Myocyte (in vitro differentiated cells): ENCODE data around the gene RHNO1. TPM values are rescaled to one million over a fixed set of nuclear protein-coding genes. Genes with fewer than 3 reads are reported as not detected.

Source experiments
- DNase-seq: peaks from one replicate; pipeline ENCODE4 v3.0.0-alpha.2; 2012; ENCODE audit warnings: low read depth
- polyA plus RNA-seq: library from polyadenylated mRNA; unstranded; fragments of >200 nt; gene quantifications from one replicate; pipeline ENCODE4 v1.2.1, GENCODE V29; 2012; ENCODE audit warnings: missing spikeins
- total RNA-seq: library from RNA; depleted of rRNA; stranded (reverse); fragments of >200 nt; gene quantifications from 2 replicates; pipeline ENCODE4 v1.2.3, GENCODE V29; 2014

Gene RHNO1, protein sequence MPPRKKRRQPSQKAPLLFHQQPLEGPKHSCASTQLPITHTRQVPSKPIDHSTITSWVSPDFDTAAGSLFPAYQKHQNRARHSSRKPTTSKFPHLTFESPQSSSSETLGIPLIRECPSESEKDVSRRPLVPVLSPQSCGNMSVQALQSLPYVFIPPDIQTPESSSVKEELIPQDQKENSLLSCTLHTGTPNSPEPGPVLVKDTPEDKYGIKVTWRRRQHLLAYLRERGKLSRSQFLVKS
- total RNA-seq: 23.2 and 24.3 TPM in 2 replicates
- polyA plus RNA-seq: 23.0 TPM

GRCh38 chr12:2877047-2877952 lies at the start of gene RHNO1, which contains the start of gene FOXM1:
Gene RHNO1 (plus strand): TSS chr12:2877223. CDS start chr12:2885367, 8,144 bp downstream.
Gene FOXM1 (minus strand): TSS chr12:2877174. CDS start chr12:2874478, 2,696 bp downstream.
- peak; percentile 92 for DNase-seq

- DNase-seq: no peak
These were observed 47.7 kb upstream of the RHNO1 start for GRCh38 chr12:2829275-2829674.

GRCh38 chr12:2832550-2833127 lies 44.4 kb upstream of the RHNO1 start:
- DNase-seq: no peak

GRCh38 chr12:2833327-2833726 lies 43.7 kb upstream of the RHNO1 start:
- no peak for DNase-seq

DNA sequence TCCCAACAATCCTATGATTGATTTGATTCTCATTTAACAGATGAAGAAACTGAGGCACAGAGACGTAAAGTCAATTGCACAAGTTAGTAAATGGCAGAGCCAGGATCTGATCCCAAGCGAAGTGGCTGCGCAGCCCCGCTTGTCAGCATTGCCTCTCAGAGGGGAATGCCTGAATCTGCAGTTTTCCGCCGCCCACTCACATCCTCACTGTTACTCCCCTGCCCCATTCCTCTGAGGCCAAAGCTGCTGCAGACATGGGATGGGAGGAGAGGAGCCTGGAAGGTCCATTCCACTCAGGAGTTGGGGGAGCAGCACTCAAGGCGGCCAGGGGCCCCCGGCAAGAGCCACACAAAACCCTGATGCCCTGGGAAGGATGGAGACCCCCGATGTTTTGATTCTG lies 43.2 kb upstream of the RHNO1 start:
- no peak for DNase-seq

GRCh38 chr12:2834581-2835491 lies 42.2 kb upstream of the RHNO1 start, which contains the start of gene NRIP2:
Gene NRIP2 (minus strand): TSS chr12:2835035. CDS start chr12:2834983, 52 bp downstream.
- peak; percentile 84 for DNase-seq

- DNase-seq: no peak
These were observed 41.2 kb upstream of the RHNO1 start for GRCh38 chr12:2835691-2836403.

GRCh38 chr12:2836574-2836973 lies 40.4 kb upstream of the RHNO1 start:
- no peak for DNase-seq

DNA sequence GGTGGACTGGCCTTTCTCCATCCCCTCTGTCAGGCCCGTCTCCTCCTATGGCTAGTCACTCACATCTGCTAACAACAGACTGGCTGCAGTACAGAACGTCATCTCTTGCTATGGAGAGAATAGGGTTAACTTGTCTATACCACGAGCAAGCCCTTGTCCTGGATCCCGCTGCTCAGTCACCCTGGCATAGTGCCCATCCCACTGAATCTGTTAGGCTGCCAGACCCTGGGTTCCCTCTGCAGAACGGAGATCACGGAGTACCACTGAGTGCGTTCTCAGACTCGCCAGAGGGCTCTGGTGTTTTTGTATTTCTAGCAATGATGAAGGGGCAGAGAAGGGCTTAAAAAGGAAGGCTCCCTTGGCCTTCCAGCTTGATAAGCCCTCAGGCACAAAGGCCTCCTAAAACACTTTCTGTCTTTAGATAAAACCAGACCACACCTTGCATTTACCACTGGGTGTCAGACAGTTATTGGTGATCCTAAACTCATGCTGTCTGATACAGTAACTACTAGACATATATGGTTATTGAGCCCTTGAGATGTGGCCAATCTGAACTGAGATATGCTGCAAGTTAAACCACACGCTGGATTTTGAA lies 35.9 kb upstream of the RHNO1 start:
- DNase-seq: no peak

GRCh38 chr12:2842948-2843347 lies 34.1 kb upstream of the RHNO1 start:
- DNase-seq: no peak

DNA sequence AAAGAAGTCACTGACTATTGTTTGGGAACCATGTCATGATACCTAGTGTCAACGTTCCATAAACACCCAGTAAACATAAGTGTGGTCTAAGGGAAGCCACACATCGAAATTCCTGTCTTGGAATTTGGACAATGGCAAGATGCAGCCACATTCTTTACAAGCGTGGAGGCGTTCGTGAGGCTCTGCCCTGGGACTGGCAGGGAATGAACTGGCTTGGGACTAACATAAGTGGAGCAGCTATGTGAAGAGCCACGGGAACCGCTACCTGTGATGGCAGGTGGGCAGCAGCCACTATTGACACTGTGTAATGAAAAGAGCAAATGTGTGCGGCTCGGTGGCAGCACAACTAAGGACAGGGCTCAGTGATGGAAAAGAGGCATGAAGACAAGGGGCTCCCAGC lies 32.2 kb upstream of the RHNO1 start:
- peak; percentile 29 for DNase-seq

- DNase-seq: no peak
These were observed 31.7 kb upstream of the RHNO1 start for GRCh38 chr12:2845280-2845679.

DNA sequence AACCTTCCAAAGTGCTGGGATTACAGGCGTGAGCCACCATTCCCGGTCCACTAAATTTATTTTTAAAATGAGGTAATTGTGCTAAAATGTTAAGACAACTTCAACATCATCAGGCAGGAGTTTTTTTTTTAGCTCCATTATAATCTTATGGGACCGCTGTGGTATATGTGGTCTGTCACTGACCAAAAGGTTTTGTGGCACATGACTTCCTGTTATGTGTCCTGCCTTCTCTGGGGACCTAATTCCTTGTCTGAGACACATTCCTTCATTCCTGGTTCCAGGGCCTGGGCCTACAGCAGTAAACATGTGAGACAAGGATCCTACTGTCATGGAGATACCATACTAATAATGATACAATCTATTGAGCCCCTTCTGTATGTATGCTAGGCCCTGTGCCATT lies 25.1 kb upstream of the RHNO1 start:
- DNase-seq: peak; percentile 67

- peak; percentile 71 for DNase-seq
These were observed 23.4 kb upstream of the RHNO1 start for GRCh38 chr12:2853626-2854025.

- no peak for DNase-seq
These were observed 22.2 kb upstream of the RHNO1 start for GRCh38 chr12:2854669-2855453.

DNA sequence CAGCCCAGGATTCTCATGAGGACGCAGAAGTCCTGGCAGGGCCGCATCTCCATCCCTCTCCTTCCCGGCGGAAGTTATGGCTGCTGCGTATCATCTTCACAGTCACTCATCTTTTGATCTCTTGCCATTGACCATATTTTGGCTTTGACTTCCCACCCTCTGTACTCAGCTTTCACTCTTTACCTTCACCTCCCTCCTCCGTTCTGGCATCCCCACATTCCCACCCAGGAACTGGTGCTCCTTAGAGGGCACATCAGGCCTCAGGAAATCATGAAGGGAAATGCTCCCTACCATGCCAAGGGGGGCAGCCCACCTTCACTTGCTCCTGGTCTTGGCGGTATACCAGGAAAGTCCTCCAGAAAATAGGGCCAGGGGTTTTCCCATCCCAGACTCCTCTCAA lies 21.5 kb upstream of the RHNO1 start:
- no peak for DNase-seq

DNA sequence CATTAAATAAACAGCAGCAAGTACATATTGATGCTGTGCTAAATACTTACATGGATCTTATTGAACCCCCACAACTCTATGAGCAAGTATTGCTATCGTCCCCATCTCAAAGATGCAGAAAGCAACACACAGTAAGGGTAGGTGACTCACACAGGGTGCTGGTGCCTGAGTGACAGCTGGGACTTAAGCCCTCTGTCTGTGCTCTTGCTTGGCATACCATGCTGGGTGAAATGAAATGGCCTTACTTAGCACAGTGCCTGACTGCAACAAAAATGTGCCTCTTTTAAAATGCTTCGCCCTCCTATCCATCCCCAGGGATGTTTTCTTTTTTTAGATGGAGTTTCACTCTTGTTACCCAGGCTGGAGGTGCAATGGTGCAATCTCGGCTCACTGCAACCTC lies 21.0 kb upstream of the RHNO1 start:
- DNase-seq: peak; percentile 72

- no peak for DNase-seq
These were observed 20.0 kb upstream of the RHNO1 start, which contains the start of gene TEX52 for GRCh38 chr12:2857021-2857431. Gene TEX52 (minus strand): TSS chr12:2857039. CDS start chr12:2857026, 13 bp downstream.

DNA sequence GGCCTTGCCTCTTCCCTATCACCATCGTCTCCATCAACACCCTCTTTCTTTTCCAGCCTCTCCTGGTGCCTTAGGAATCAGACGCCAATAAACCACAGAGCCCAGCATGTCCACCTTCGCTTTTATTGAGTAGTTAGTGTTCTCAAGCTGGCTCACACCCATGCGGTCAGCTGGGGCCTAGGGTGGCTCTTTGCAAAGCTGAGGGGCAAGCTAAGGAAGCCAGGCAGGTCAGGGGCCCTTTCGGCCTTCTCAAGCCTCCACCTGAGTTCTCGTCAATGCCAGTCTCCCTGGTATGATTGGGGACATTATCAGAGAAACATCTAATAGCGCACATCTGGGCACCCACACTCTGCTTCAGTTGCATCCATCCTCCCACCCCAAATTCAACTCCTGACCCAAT lies 19.4 kb upstream of the RHNO1 start:
- DNase-seq: no peak
